ENCODE data around the gene VPS72. TPM values are rescaled to one million over a fixed set of nuclear protein-coding genes. Genes with fewer than 3 reads are reported as not detected.

Gene VPS72, protein sequence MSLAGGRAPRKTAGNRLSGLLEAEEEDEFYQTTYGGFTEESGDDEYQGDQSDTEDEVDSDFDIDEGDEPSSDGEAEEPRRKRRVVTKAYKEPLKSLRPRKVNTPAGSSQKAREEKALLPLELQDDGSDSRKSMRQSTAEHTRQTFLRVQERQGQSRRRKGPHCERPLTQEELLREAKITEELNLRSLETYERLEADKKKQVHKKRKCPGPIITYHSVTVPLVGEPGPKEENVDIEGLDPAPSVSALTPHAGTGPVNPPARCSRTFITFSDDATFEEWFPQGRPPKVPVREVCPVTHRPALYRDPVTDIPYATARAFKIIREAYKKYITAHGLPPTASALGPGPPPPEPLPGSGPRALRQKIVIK
- 64.3 TPM for polyA plus RNA-seq (2013, experiment 1 of 2)
- polyA plus RNA-seq (2013, experiment 2 of 2): 64.0 TPM

DNA sequence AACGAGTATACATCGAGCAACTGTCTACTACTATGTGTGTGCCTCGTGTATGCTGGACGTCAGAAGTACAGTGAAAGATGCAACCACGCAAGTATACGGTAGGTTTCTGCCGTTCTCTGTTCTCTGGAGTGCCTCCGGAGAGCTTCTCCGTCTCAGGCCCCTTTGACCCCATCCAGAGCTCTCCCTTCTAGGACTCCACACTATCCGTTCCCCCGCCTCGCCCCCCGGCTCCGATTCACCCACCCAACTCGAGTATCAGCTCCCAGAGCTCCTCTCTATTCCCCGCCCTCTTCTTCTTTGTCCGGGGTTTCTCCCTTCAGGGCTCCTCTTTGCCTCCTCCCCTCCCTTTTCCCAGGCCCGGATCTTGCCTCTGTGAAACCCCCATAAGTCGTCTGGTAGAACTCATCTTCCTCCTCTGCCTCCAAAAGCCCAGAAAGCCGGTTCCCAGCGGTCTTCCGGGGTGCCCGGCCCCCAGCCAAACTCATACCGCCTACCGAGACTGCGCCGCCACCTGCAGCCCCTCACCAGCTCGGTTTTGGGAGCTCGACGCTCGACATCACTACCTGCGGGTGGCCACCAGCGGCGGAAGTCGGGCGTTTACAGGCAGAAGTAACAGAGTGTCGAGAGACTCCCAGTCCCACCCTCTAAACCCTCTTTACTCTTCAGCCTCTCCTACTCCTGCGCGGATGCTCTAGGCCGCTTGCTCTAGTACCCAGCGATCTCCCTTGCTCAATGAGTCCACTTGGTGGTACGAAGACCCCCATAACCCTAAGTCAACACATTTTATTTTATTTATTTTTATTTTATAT is at the start of gene VPS72:
VPS72 (minus strand) TSS at position 561 of the 809 bp plus-strand sequence; CDS start at position 485, 76 bp downstream.
- H3K4me3 ChIP-seq (ENCODE audit: low read length): peak within 1 kb of the TSS; percentile 52
- H2BK5ac ChIP-seq (ENCODE audit: low read length): no peak within 1 kb of the TSS
- H3K79me2 ChIP-seq (ENCODE audit: control insufficient read depth, insufficient read depth, low read length): peaks cover 12% of the 10 kb centered on the region
- no peaks in the 10 kb centered on the region for H3K4me1 ChIP-seq (ENCODE audit: control insufficient read depth, low read depth, low read length)
- no peak within 1 kb of the TSS for H4K5ac ChIP-seq (ENCODE audit: low read length)
- H3K79me1 ChIP-seq (ENCODE audit: low read length): peaks cover 8% of the 10 kb centered on the region
- H3K27ac ChIP-seq (ENCODE audit: low read depth, low read length): peak within 1 kb of the TSS; percentile 29
- no peak within 1 kb of the TSS for H2AK5ac ChIP-seq (ENCODE audit: low read length)
- peaks cover 4% of the 10 kb centered on the region for H3K36me3 ChIP-seq (ENCODE audit: control insufficient read depth, insufficient read depth, low read length)
- H3K18ac ChIP-seq (ENCODE audit: low read length): peak within 1 kb of the TSS; percentile 95
- peak within 1 kb of the TSS; percentile 50 for H3K4me2 ChIP-seq (ENCODE audit: low read length)
- peak within 1 kb of the TSS; percentile 10 for H2BK120ac ChIP-seq (ENCODE audit: low read depth, low read length)
- H4K8ac ChIP-seq (ENCODE audit: low read depth, low read length): no peak within 1 kb of the TSS
- WGBS (ENCODE audit: extremely low coverage, insufficient coverage, low lambda C conversion rate): no CpG with 5 or more reads among the region's 42 CpGs
- peak within 1 kb of the TSS; percentile 72 for H3K9ac ChIP-seq (ENCODE audit: low read length)
- H3K27me3 ChIP-seq (ENCODE audit: insufficient read depth, low read length, poor library complexity): no peaks in the 10 kb centered on the region
- DNase-seq: peak; percentile 95
- H3K23ac ChIP-seq (ENCODE audit: low read length): no peak within 1 kb of the TSS
- peak within 1 kb of the TSS; percentile 84 for H3K56ac ChIP-seq (ENCODE audit: low read length)
- H2BK15ac ChIP-seq (replicated peaks; ENCODE audit: low read depth): no peak within 1 kb of the TSS
- peak within 1 kb of the TSS; percentile 41 for H3K4ac ChIP-seq (ENCODE audit: low read depth, low read length)

DNA sequence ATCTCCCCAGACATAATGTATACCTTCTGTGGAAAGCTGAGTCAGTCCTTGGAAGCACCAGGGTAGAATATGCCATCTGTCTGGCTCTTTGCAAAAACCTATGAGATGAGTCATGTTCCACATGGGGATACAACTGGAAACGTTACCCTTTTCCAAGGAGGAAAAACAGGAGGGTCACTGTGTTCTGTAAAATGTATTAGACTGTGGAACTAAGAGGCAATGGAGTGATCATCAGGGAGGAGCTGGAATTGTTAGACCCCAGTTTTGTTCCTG is 48.4 kb upstream of the VPS72 start:
- no peak overlapping the region for H3K27ac ChIP-seq (ENCODE audit: low read depth, low read length)

DNA sequence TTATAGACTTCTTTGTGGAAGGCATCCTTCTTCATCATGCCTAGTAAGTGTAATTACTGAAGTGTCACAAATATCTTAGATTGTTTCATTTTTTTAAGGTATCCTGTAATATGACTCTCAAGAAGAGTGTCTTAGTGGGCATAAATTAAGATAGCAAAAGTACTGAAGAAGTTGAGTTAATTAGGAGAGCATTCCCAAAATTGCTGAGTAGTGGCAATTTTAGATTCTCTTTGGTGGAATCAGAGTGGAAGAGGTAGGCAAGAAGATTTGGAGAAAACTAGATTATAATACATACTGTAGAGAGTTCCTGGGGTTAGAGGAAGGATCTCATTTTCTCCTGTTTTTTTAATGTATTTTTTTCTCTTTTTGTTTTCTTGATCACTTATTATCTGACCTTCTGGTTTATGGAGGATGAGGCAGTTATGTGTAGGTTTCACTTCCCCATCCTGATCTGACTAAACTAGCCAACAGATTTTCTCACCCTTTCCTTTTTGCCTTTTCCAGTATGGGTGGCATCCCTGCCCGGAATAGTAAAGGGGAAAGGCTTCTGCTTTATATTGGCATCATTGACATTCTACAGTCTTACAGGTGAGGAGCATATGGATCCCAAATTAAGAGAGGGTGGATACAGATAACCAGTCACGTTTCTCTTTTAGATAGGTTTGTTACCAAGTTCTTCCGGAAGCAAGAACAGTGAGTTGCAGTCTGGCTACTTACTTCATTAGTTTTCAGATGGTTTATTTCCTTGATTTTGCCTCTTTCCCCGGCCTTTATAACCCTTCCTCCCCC is 47.9 kb upstream of the VPS72 start:
- DNase-seq: no peak
- WGBS (ENCODE audit: extremely low coverage, insufficient coverage, low lambda C conversion rate): no CpG with 5 or more reads among the region's 4 CpGs
- Histone ChIP-seq H2BK5ac (ENCODE audit: low read length) (no peak overlapping the region), H3K79me2 (ENCODE audit: control insufficient read depth, insufficient read depth, low read length) (no peaks in the 10 kb centered on the region), H3K23ac (ENCODE audit: low read length) (no peak overlapping the region), H3K4me3 (ENCODE audit: low read length) (no peak overlapping the region), H3K36me3 (ENCODE audit: control insufficient read depth, insufficient read depth, low read length) (peaks cover 16% of the 10 kb centered on the region), H3K27me3 (ENCODE audit: insufficient read depth, low read length, poor library complexity) (no peaks in the 10 kb centered on the region), H2BK15ac (replicated peaks; ENCODE audit: low read depth) (no peak overlapping the region), H3K18ac (ENCODE audit: low read length) (no peak overlapping the region), H3K56ac (ENCODE audit: low read length) (no peak overlapping the region), H3K27ac (ENCODE audit: low read depth, low read length) (no peak overlapping the region), H3K79me1 (ENCODE audit: low read length) (no peaks in the 10 kb centered on the region), H3K4ac (ENCODE audit: low read depth, low read length) (no peak overlapping the region), H2AK5ac (ENCODE audit: low read length) (no peak overlapping the region), H4K8ac (ENCODE audit: low read depth, low read length) (no peak overlapping the region), H2BK120ac (ENCODE audit: low read depth, low read length) (no peak overlapping the region), H4K5ac (ENCODE audit: low read length) (no peak overlapping the region), H3K4me2 (ENCODE audit: low read length) (no peak overlapping the region), H3K4me1 (ENCODE audit: control insufficient read depth, low read depth, low read length) (no peaks in the 10 kb centered on the region), H3K9ac (ENCODE audit: low read length) (no peak overlapping the region)

More for the DNA sequence above, 48.4 kb upstream of the VPS72 start:
- Histone ChIP-seq H3K79me1 (ENCODE audit: low read length) (no peaks in the 10 kb centered on the region), H3K79me2 (ENCODE audit: control insufficient read depth, insufficient read depth, low read length) (no peaks in the 10 kb centered on the region), H3K4me2 (ENCODE audit: low read length) (no peak overlapping the region), H3K27me3 (ENCODE audit: insufficient read depth, low read length, poor library complexity) (no peaks in the 10 kb centered on the region), H3K36me3 (ENCODE audit: control insufficient read depth, insufficient read depth, low read length) (peaks cover 20% of the 10 kb centered on the region), H3K56ac (ENCODE audit: low read length) (no peak overlapping the region), H3K4me3 (ENCODE audit: low read length) (no peak overlapping the region), H2BK5ac (ENCODE audit: low read length) (no peak overlapping the region), H4K5ac (ENCODE audit: low read length) (no peak overlapping the region), H3K18ac (ENCODE audit: low read length) (no peak overlapping the region), H4K8ac (ENCODE audit: low read depth, low read length) (no peak overlapping the region), H3K4me1 (ENCODE audit: control insufficient read depth, low read depth, low read length) (no peaks in the 10 kb centered on the region), H2BK15ac (replicated peaks; ENCODE audit: low read depth) (no peak overlapping the region), H2BK120ac (ENCODE audit: low read depth, low read length) (no peak overlapping the region), H2AK5ac (ENCODE audit: low read length) (no peak overlapping the region), H3K9ac (ENCODE audit: low read length) (no peak overlapping the region), H3K23ac (ENCODE audit: low read length) (no peak overlapping the region), H3K4ac (ENCODE audit: low read depth, low read length) (no peak overlapping the region)
- no peak for DNase-seq
- no CpG with 5 or more reads among the region's 1 CpG for WGBS (ENCODE audit: extremely low coverage, insufficient coverage, low lambda C conversion rate)

DNA sequence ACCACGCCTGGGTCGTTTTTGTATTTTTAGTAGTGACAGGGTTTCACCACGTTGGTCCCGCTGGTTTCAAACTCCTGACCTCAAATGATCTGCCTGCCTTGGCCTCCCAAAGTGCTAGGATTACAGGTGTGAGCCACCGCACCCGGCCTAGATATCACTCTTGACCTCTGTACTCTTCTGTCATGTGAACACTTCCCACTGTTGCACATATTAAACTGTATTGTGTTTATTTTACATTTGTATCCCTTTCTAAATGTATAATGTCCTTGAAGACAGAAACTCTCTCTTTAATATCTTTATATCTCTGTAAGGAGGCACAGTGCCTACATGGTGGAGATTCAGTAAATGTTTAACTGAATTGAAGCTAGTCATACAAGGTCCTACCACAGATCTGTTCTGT is 45.2 kb upstream of the VPS72 start:
- Histone ChIP-seq H3K56ac (ENCODE audit: low read length) (no peak overlapping the region), H3K23ac (ENCODE audit: low read length) (no peak overlapping the region), H3K79me1 (ENCODE audit: low read length) (no peaks in the 10 kb centered on the region), H3K4ac (ENCODE audit: low read depth, low read length) (no peak overlapping the region), H3K18ac (ENCODE audit: low read length) (no peak overlapping the region), H2BK120ac (ENCODE audit: low read depth, low read length) (no peak overlapping the region), H3K79me2 (ENCODE audit: control insufficient read depth, insufficient read depth, low read length) (no peaks in the 10 kb centered on the region), H3K27ac (ENCODE audit: low read depth, low read length) (no peak overlapping the region), H4K5ac (ENCODE audit: low read length) (no peak overlapping the region), H3K27me3 (ENCODE audit: insufficient read depth, low read length, poor library complexity) (no peaks in the 10 kb centered on the region), H3K4me3 (ENCODE audit: low read length) (no peak overlapping the region), H3K36me3 (ENCODE audit: control insufficient read depth, insufficient read depth, low read length) (peaks cover 24% of the 10 kb centered on the region), H3K4me1 (ENCODE audit: control insufficient read depth, low read depth, low read length) (no peaks in the 10 kb centered on the region), H3K9ac (ENCODE audit: low read length) (no peak overlapping the region), H2AK5ac (ENCODE audit: low read length) (no peak overlapping the region), H3K4me2 (ENCODE audit: low read length) (no peak overlapping the region), H2BK15ac (replicated peaks; ENCODE audit: low read depth) (no peak overlapping the region), H2BK5ac (ENCODE audit: low read length) (no peak overlapping the region), H4K8ac (ENCODE audit: low read depth, low read length) (no peak overlapping the region)
- DNase-seq: no peak
- no CpG with 5 or more reads among the region's 6 CpGs for WGBS (ENCODE audit: extremely low coverage, insufficient coverage, low lambda C conversion rate)

DNA sequence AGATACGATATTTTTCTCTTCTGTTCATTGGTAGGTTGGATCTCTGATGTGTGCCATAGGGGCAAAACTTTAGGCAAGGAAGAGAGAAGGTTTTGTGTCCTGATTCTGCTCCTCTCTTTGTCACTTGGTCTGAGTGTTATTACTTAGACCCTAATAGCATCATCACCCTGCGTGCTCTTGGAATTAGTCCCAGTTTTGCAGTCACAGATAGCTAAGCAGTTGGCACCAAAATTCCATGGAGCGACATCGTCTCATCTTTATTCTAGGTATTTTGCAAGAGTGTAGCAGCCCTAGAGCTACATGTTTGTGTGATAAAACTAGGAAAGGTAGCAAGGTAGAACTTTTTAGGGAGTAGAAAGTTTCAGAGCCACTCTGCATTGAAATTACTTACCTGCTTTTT is 32.1 kb upstream of the VPS72 start:
- H3K27ac ChIP-seq (ENCODE audit: low read depth, low read length): no peak overlapping the region
- H3K79me1 ChIP-seq (ENCODE audit: low read length): peaks cover 12% of the 10 kb centered on the region
- H2BK120ac ChIP-seq (ENCODE audit: low read depth, low read length): no peak overlapping the region
- H3K36me3 ChIP-seq (ENCODE audit: control insufficient read depth, insufficient read depth, low read length): peaks cover 1% of the 10 kb centered on the region
- H3K79me2 ChIP-seq (ENCODE audit: control insufficient read depth, insufficient read depth, low read length): peaks cover 29% of the 10 kb centered on the region
- no peak overlapping the region for H2AK5ac ChIP-seq (ENCODE audit: low read length)
- H3K23ac ChIP-seq (ENCODE audit: low read length): no peak overlapping the region
- H3K4me1 ChIP-seq (ENCODE audit: control insufficient read depth, low read depth, low read length): no peaks in the 10 kb centered on the region
- H3K18ac ChIP-seq (ENCODE audit: low read length): no peak overlapping the region
- no peak overlapping the region for H2BK5ac ChIP-seq (ENCODE audit: low read length)
- no peak overlapping the region for H2BK15ac ChIP-seq (replicated peaks; ENCODE audit: low read depth)
- no peak overlapping the region for H4K5ac ChIP-seq (ENCODE audit: low read length)
- H3K27me3 ChIP-seq (ENCODE audit: insufficient read depth, low read length, poor library complexity): no peaks in the 10 kb centered on the region
- no CpG with 5 or more reads among the region's 4 CpGs for WGBS (ENCODE audit: extremely low coverage, insufficient coverage, low lambda C conversion rate)
- H3K4me3 ChIP-seq (ENCODE audit: low read length): no peak overlapping the region
- H3K56ac ChIP-seq (ENCODE audit: low read length): no peak overlapping the region
- DNase-seq: peak; percentile 45
- H4K8ac ChIP-seq (ENCODE audit: low read depth, low read length): no peak overlapping the region
- H3K4me2 ChIP-seq (ENCODE audit: low read length): no peak overlapping the region
- H3K4ac ChIP-seq (ENCODE audit: low read depth, low read length): no peak overlapping the region
- no peak overlapping the region for H3K9ac ChIP-seq (ENCODE audit: low read length)

Data from mesendoderm (in vitro differentiated cells).